HCT116 (cell line): Measurements from ENCODE around the gene F10.

Experiments used
- CTCF ChIP-seq, 3 experiments: fragments of 200-600 bp in 1 of 3; sonication (generic) in 1 of 3; IDR thresholded peaks in 2 of 3; conservative IDR thresholded peaks in 1 of 3; 2 replicates each; pipeline ENCODE4 v1.5.1; 2012 to 2017; ENCODE audit warnings: low read depth in 2 of 3, low read length in 2 of 3, antibody characterized with exemption in 1 of 3, borderline replicate concordance in 1 of 3, control low read depth in 1 of 3, mild to moderate bottlenecking in 1 of 3, mixed read lengths in 1 of 3, mixed run types in 1 of 3, moderate library complexity in 1 of 3; ENCODE audit not compliant: insufficient read depth in 1 of 3
- POLR2AphosphoS5 ChIP-seq: IDR thresholded peaks from 2 replicates; pipeline ENCODE4 v1.6.1; 2011; ENCODE audit warnings: mild to moderate bottlenecking, low read depth, low read length, moderate library complexity
- SIN3A ChIP-seq: IDR thresholded peaks from 2 replicates; pipeline ENCODE4 v1.6.1; 2012; ENCODE audit warnings: low read depth

DNA sequence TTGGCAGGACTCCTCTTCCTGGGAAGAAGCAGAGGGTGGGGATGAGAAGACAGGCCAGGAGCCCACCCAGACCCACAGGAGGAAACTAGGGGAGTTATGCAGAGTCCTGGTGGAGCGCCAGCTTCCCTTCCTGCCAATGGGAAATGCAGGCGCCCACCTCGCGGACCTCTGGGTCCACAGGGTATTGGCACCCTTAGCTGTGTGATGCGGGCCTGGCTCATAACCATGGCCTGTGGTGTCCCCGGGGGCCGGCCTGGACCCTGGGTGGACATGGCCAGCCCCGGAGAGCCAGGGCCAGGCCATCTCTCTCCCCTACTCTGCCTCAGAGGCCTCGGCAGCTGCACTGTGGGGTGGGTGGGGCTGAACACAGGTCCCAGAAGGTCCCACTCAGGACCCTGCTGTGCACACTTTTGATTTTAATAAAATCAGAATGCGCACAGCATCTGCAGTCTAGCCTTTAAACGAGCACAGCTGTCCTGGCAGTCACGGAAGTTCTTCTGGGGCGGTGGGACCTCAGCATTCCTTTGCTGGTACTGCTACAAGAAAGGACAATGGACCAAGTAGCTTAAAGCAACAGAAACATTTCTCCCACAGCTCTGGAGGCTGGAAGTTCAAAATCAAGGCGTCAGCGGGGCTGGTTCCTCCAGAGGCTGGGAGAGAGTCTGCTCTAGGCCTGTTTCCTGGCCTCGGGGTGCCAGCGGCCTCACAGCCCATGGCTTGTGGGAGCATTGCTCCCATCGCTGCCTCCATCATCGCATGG lies 1.8 kb downstream of the F10 start:
- TF ChIP-seq CTCF (IDR thresholded peaks at IDR 0.05 in 2 of 3, conservative IDR thresholded peaks at IDR 0.05 in 1 of 3; ENCODE audit: borderline replicate concordance in 1 of 3, insufficient read depth in 1 of 3, low read depth in 2 of 3, low read length in 2 of 3) (no peak), POLR2AphosphoS5 (no peak), SIN3A (no peak)
